ENCODE data around the gene MPV17L2.
"Not testable (repeated sequence)": the region's sequence is repeated elsewhere in the genome, so short reads cannot be mapped to it uniquely, and the experiment has no call there.

The MPV17L2 gene

DNA sequence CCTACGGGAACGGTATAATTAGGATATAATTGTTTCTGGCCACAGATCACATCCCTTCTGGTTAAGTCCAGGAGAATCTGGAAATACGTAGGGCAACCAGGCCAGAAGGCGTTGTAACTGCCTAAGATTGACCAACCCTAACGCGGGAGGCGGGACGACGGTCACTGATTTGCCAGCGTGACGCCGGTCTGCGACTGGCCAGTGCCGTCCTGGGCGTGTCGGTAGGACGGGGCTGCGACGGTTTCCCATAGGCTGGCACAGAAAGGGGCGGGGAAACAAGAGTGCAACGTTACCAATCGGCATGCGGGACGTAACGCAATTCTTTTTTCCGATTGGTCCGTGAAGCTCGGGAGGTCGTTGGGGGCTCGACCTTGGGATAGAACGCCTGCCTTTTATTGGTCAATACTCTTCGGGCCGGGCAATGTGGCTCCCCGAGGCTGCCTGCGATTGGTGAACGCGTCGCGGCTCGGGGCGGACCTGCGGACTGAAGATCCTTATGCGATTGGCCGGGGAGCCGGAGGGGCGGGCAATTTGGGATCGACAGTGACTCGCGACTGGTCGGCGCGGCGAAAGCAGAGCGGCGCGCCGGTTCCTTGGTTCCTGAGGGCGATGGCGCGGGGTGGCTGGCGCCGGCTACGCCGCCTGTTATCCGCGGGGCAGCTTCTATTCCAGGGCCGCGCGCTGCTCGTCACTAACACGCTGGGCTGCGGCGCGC is at the start of gene MPV17L2:
Gene MPV17L2 (plus strand): TSS at position 546 of the 715 bp plus-strand sequence. CDS start 64 bp downstream, at position 610.
- peak; percentile 98 for DNase-seq

DNA sequence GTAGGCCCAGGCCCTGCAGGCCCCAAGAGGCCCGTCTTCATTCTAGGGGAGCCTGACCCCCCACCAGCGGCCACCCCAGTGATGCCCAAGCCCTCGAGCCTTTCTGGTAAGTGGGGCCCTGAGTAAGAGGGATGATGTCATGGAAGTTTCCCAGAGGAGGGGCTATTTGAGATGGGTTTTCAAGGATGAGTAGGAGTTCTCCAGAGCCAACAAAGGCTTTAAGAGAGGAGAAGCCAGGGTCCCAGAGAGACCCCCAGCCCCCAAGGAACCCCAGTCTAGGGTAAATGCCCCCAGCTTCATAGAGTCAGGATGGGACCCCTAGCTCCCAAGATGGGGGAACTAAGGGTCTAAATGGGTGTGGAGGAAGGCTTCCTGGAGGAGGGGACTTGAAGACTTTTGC is 49.1 kb upstream of the MPV17L2 start:
- no peak for DNase-seq

DNA sequence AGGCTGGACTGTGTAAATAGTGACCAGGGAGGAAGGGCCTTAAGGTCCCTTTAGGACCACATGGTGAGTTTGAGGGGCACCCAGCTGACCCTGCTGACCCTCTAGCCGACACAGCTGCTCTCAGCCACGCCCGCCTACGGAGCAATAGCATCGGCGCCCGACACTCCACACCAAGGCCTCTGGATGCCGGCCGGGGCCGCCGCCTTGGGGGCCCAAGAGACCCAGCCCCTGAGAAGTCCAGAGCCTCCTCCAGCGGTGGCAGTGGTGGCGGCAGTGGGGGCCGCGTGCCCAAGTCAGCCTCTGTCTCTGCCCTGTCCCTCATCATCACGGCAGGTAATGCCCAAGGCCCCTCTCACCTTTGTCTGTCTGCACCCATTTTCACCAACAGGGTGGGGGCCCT is 48.7 kb upstream of the MPV17L2 start:
- no peak for DNase-seq

DNA sequence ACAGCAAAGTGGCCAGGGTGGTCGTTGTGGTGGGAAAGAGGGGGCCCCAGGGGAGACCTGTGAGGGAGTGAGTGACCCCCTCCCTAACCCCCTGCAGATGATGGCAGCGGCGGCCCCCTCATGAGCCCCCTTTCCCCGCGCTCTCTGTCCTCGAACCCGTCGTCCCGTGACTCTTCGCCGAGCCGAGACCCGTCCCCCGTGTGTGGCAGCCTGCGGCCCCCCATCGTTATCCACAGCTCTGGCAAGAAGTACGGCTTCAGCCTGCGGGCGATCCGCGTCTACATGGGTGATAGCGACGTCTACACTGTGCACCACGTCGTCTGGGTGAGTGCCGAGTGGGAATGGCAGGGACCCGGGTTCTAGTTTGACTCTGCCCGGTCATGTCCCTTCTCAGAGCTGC is 48.1 kb upstream of the MPV17L2 start:
- DNase-seq = no peak

DNA sequence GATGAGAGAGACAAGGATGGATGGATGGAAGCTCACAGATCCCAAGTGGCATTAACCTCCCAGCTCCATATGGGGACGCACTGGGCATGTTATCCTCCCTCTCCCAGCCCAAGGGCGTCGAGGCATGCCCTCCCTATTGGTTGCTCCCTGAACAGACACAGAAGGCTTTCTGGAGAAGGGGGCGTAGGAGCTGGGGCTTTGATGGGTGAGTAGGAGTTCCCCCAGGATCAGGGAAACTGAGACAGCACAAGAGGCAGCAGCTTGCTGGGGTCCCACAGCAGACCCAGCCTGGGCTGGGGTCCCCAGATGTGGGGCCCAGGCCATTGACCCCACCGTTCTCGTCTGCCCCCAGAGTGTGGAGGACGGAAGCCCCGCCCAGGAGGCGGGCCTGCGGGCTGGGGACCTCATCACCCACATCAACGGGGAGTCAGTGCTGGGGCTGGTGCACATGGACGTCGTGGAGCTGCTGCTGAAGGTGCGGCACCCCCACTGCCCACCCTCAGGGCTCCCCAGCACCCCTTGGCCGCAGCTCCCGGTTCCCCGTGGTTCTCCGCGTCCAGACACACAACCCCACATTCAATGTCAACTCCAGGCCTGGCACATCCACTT is 47.5 kb upstream of the MPV17L2 start:
- DNase-seq = no peak

DNA sequence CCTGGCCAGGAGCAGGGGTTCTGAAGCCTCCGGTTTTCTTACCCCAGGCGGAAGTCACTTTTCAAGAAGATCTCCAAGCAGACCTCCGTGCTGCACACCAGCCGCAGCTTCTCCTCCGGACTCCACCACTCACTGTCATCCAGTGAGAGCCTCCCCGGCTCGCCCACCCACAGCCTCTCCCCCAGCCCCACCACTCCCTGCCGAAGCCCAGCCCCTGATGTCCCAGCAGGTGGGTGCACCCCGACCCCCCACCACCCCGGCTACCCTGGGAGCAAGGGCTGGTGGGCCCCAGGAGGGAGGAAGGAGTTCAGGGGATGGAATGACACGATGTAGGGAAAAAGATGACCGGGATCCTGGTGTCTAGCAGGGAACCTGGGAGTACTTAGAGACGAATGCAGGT is 45.6 kb upstream of the MPV17L2 start:
- no peak for DNase-seq

DNA sequence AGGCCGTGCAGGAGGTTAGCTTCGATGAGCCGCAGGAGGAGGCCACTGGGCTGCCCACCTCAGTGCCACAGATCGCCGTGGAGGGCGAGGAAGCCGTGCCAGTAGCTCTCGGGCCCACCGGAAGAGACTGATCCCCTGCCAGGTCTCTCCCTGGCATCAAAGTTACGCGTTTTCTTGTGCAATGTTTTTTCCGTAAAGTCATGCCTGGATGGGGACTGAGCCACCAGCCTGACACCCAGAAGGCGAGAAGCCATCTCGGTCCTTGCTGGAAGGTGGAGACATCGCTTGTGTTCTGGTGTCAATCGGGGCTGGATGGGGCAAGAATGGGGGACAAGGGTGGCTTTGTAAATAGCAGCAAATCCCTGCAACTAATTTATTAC is 43.4 kb upstream of the MPV17L2 start:
- DNase-seq = no peak

DNA sequence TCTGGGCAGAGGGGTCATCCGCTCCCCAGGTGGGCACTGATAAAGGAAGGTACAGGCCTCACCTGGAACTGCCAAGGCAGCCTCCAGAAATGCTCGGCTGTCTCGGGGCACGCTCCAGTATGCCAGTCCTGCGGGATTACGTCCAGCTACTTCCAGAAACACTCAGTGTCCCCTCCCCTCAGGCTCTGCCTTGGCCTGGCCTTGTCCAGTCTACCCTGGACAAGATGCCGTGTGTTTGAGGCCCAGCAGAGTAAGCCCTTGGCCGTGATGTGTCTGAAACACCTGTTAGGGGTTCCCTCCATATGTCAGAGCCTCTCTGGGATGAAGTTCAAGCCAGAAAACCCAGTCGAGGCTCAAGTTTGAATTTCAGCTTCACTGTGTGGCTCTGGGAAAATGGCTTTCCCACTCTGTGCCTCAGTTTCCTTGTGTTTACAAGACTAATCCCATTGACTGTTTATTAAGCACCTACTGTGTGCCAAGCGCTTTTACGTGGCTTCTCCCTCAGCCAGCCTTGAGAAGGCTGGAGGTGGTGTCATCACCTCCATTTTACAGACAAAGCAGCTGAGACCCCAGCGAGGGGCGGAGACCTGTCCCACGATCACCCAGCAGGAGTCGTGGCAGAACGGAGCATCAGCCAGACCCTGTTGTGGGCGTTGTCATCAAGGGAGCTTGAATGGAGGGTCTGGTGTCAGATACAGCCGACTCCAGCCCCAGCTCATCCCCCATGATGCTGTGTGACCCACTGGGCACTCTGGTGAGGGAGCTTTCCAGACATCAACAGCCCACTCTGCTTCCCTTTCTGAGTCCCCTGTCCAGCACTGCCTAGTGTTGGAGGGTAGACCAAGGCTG is 42.0 kb upstream of the MPV17L2 start:
- DNase-seq = no peak

DNA sequence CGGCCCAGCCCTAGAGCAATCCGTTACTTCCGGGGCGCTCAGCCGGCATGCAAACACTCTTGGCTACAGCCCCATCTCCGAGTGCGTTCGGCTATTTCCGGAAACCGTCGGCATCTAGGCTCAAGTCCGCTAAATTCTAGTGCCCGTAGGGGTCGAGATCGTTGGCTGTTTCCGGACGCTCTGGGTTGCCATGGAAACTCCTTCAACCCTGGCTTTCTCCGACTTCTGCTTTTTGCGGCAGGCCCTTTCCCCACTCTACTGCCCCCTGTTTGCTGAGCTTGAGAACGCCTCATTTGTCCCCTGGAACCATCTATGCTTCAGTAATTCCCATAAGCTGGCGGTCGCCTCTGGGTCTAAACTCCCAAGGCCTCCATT is 40.6 kb upstream of the MPV17L2 start:
- peak; percentile 98 for DNase-seq

DNA sequence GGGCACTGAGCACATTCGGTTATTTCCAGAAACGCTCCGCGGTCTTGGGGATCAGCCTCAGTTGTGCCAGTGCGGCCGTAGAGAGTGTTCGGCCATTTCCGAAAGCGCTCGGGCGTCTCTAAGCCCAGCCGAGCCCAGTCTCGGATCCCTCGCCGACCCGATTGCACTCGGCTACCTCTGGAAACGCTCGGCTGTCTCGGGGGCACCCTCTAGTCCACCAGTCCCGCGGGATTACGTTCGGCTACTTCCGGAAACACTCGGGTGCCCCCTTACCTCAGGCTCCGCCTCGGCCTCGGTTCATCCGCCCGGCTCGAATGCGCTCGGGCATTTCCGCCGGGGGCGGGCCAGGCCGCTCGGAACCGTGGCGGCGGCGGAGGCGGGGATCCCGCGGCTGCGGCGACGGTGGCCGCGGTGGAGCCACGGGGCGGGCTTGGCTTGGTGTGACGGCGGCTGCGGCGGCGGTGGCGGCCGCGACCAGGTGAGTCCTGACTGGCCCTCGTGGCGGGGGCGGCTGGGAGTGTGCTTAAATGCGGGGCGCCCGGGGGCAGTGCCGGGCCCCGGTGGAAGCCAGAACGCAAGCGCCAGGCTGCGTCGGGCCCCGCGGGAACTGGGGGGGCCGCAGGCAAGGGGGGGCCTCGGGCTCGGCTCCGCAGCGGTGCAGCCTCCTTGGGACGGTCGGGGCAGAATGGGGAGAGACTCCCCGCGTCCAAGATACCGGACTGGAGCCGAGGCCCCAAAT is 40.0 kb upstream of the MPV17L2 start, which contains the start of gene PIK3R2:
Gene PIK3R2 (plus strand): TSS at position 347 of the 739 bp plus-strand sequence. CDS start 2,717 bp downstream, outside the sequence.
- peak; percentile 100 for DNase-seq

DNA sequence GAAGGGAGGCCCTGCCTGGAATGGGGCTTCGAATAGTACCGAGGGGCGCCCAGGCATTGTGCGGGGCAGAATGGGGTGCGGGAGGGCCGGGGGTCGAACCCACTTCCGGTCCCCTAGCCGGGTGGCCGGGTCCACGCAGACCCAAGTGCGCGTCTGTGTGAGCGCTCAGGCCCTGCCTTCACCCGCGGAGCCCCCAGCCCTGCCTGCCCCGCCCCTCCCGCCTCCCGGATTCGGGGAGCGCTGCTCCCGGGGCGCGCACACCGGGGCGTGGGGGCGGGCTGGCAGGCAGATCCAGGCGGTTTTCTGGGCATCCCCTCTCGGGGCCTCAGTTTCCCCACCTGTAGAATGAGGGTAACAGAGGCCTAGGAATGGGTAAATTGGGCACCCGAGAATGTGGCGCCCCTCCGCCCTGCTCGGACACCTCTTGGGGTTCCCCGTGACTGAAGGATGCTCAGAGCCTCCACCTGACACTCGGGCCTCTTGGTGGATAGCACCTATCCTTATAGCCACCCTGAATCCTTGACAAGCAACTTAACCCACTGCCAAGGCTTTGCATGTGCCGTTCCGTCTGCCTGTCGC is 39.4 kb upstream of the MPV17L2 start:
- no peak for DNase-seq

DNA sequence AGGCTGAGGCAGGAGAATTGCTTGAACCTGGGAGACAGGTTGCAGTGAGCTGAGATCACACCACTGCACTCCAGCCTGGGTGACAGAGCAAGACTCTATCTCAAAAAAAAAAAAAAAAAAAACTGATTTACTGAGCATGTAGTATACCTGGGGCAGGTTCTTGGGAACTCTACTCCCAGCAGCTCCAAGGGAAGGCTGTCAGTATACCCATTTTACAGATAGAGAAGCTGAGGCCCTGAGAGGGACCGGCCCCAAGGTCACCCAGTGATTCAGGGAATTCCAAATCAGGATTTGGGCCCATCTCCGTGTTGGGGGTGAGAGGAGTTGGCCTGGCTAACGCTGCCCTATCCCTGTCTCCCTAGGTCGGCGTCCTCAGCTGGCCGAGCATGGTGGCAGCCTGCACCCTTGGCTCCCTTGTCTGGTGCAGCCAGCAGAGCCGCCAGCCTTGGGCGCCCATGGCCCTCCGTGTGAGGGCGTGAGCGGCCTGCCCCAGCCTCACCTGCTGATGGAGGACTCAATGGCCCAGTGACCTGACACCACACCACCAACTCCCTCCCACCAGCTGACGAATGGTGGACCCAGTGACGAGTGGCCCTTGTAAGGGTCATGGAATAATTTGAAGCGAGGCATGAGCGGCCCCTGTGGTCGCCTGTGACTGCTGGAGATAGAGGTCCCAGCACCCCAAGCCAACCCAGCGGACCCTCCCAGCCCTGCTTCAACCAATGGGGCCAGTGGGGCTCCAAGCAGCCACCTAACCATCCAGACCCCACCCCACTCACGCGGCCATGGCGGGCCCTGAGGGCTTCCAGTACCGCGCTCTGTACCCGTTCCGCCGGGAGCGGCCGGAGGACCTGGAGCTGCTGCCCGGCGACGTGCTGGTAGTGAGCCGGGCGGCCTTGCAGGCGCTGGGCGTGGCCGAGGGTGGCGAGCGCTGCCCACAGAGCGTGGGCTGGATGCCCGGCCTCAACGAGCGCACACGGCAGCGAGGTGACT is 37.6 kb upstream of the MPV17L2 start:
- DNase-seq = no peak

DNA sequence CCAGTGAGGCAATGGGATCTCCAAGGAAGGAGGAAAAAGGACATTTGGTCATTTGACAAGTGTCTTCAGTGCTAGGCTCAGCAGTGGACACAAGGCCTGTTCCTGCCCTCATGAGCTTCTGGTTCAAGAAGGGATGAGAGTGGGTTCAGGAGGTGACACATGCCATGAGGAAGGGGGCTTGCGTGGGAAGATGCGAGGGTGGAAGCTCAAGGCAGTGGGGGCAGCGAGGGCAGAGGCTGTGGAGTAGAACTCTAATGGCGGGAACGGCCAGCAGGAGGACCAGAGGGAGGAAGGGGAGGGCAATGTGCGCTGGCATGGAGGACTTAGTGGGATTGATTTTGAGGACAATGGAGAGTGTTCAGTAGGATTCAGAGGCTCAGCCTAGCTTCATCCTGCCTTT is 36.8 kb upstream of the MPV17L2 start:
- DNase-seq = no peak

DNA sequence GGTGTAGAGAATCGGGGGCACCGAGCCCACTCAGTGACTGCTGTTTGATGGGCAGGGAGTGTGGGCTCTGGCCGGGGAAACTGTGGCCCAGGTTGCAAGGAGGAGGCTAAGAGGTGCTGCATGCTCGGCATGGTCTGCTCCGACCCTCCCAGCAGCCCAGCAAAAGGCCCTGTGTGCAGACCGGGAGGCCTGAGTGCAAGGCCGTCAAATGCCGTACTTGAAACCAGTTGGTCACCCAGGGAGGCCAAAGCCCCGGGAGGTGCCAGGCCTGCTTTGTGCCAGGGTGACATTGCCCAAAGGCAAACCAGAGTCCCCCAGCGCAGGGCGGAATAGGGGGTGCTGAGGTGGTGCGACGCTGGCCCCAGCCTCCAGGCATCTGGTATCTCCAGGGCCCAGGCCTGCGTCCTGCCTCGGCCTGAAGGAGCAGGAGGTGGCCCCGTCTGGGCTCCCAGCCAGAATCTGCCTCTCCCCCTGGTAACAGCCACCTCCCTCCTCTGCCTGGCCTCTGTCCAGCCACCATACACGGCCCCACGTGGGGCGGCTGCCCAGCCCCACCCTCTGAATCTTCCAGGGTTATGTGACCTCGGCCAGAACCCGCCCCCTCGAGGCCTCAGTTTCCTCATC is 36.1 kb upstream of the MPV17L2 start:
- DNase-seq = no peak

DNA sequence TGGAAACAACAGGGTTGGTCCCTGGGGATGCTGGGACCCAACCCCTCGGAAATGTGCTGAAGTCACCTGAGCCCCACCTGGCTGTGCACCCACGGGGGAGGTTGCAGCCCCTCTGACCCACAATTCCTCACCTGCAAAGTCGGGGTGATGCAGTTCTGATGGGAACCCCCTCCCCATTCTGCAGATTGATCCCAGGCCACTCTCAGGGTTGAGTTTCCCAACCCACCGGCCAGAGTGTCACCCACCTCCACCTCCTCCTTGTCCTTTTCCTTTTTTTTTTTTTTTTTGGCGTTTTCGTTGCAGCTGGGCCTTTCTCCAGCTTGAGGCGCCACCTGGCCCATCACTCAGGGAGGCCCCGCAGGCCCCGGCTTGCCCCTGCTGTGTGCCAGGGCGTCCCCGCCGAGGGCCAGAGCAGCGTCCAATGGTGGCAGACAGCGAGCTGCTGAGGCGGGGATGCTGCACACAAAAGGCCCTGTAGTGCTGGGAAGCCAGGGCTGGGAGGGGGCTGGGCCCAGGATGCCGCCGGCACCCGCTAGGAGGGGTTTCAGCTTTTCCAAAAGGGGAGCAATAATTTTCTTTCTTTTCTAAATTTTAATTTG is 35.5 kb upstream of the MPV17L2 start:
- no peak for DNase-seq

DNA sequence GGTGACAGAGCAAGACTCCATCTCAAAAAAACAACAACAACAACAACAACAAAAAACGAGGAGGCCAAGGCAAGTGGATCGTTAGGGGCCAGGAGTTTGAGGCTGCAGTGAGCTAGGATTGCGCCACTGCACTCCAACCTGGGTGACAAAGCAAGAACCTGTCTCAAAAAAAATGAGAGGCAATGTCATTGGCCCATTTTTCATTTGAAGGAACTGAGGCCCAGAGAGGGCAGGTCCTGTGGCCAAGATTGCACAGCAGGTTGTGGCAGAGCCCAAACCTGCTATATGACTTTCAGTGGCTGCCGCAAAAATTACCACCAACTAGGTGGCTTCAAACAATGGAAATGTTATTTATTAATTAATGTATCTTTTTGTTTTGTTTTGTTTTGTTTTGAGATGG is 34.6 kb upstream of the MPV17L2 start:
- DNase-seq = no peak

DNA sequence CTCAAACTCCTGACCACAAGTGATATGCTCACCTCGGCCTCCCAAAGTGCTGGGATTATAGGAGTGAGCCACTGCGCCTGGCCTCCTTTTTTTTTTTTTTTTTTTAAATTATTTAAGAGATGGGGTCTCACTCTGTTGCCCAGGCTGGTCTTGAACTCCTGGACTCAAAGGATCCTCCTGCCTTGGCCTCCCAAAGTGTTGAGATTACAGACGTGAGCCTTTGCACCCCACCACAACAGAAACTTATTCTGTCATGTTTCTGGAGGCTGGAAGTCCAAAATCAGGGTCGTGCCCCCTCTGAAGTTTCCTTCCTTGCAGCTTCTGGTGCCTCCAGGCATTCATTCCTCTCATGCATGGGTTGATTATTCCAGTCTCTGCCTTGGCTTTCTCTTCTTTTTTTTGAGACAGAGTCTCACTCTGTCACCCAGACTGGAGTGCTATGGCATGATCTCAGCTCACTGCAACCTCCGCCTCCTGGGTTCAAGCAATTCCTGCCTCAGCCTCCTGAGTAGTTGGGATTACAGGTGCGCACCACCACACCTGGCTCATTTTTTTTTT is 33.9 kb upstream of the MPV17L2 start:
- DNase-seq = not testable (repeated sequence)

DNA sequence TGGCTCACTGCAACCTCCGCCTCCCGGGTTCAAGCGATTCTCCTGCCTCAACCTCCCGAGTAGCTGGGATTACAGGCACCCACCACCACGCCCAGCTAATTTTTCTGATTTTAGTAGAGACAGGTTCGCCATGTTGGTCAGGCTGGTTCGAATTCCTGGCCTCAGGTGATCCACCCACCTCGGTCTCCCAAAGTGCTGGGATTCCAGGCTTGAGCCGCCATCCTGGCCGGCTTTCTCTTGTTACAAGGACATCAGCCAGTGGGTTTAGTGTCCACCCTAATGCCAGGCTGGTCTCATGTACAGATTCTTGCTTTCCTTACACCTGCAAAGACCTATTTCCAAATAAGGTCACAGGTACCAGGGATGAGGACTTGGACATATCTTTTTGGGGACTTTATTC is 33.2 kb upstream of the MPV17L2 start:
- no peak for DNase-seq

DNA sequence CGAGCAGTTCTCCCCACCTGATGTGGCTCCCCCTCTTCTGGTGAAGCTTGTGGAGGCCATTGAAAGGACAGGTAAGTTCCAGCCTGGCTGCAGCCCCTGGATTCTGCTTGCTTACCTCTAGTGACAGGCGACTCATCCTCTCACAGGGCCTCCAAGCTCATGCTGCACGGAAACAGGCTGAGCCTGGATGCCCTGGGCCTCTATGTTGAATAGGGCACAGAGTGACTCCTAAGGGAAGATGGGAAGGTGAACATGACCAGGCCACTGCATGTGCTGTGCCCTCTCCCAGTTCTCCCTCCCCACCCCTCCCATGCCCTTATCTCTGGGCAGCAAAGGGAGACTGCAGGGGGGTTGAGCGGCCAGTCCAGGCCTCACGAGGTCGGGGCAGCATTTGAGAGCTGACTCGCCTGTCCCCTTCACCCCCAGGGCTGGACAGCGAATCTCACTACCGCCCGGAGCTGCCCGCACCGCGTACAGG is 32.5 kb upstream of the MPV17L2 start:
- no peak for DNase-seq

All from activated gamma-delta T cell treated with Interleukin-2 at 50 U/mL for 16 hours (primary cell).